Natural killer cell (primary cell): Measurements from ENCODE around the gene CXCL12. TPM values are rescaled to one million over a fixed set of nuclear protein-coding genes. Genes with fewer than 3 reads are reported as not detected.

Experiments
- ATAC-seq, 3 donors: fragments of 150-1000 bp in 2 of 3; fragments of 200-7000 bp in 1 of 3; cut with Tn5 transposase; 1 replicate in 1 of 3; 2 replicates in 2 of 3; pipeline ENCODE4 v1.10.0; 2021; ENCODE audit warnings: mild to moderate bottlenecking in 2 of 3, moderate library complexity in 2 of 3
- DNase-seq, 2 donors: peaks; one replicate each; pipeline versions ENCODE4 v3.0.0 to v3.0.0-alpha.2; 2013 to 2021; ENCODE audit warnings: mixed read lengths in 1 of 2
- H3K27ac ChIP-seq: one replicate; pipeline ENCODE4 v1.5.1; 2013; ENCODE audit warnings: mild to moderate bottlenecking, low read length
- H3K27me3 ChIP-seq: one replicate; pipeline ENCODE4 v1.6.1; 2013; ENCODE audit warnings: low read length; ENCODE audit not compliant: control insufficient read depth, insufficient read depth
- H3K36me3 ChIP-seq: one replicate; pipeline ENCODE4 v1.6.1; 2013; ENCODE audit warnings: low read length; ENCODE audit not compliant: control insufficient read depth, insufficient read depth
- H3K4me1 ChIP-seq: one replicate; pipeline ENCODE4 v1.6.1; 2013; ENCODE audit warnings: low read length; ENCODE audit not compliant: control insufficient read depth, insufficient read depth
- H3K4me3 ChIP-seq: one replicate; pipeline ENCODE4 v1.5.1; 2013; ENCODE audit warnings: low read length
- H3K9me3 ChIP-seq: one replicate; pipeline ENCODE4 v1.6.1; 2013; ENCODE audit warnings: low read length; ENCODE audit not compliant: control insufficient read depth, insufficient read depth
- H3K27ac Mint-ChIP-seq, 2 donors: one replicate each; pipeline ENCODE4 v1.8.0; 2022; ENCODE audit warnings: mild to moderate bottlenecking in 2 of 2, mixed read lengths in 2 of 2, moderate library complexity in 1 of 2
- H3K27me3 Mint-ChIP-seq, 2 donors: one replicate each; pipeline ENCODE4 v1.8.0; 2022; ENCODE audit warnings: low read depth in 2 of 2, mixed read lengths in 2 of 2
- H3K36me3 Mint-ChIP-seq: one replicate; pipeline ENCODE4 v1.8.0; 2022; ENCODE audit warnings: mixed read lengths
- H3K4me1 Mint-ChIP-seq, 2 donors: one replicate each; pipeline ENCODE4 v1.8.0; 2022; ENCODE audit warnings: mixed read lengths in 2 of 2
- H3K4me3 Mint-ChIP-seq: one replicate; pipeline ENCODE4 v1.8.0; 2022; ENCODE audit warnings: mild to moderate bottlenecking, moderate library complexity, mixed read lengths
- H3K9me3 Mint-ChIP-seq, 2 donors: one replicate each; pipeline ENCODE4 v1.8.0; 2022; ENCODE audit warnings: mixed read lengths in 2 of 2
- WGBS: methylation state at CpG from one replicate; pipeline ENCODE4 v1.1.7; 2013; ENCODE audit warnings: missing lambda C conversion rate; ENCODE audit not compliant: insufficient coverage; 5-methylcytosine and 5-hydroxymethylcytosine counted together
- intact Hi-C: fragments of 100-400 bp; cut with micrococcal nuclease; formaldehyde crosslinking; loops from one replicate; pipeline ENCODE4 v1.14.2; 2022
- total RNA-seq, 4 donors: library from RNA; stranded (reverse); fragments of 120-200 nt in 1 of 4; gene quantifications; one replicate each; pipeline versions ENCODE4 v1.2.3 to v1.2.4, GENCODE V29; 2013 to 2022
- TF ChIP-seq, protein P1 (sequence below): fragments of 200-600 bp; IDR thresholded peaks from one replicate; pipeline ENCODE4 v1.8.0; 2022; ENCODE audit warnings: antibody characterized with exemption

The CXCL12 gene
- total RNA-seq, 3 donors from 2014 or later (not counting 1 experiment from before 2014, with no cell fraction given) = not detected

DNA sequence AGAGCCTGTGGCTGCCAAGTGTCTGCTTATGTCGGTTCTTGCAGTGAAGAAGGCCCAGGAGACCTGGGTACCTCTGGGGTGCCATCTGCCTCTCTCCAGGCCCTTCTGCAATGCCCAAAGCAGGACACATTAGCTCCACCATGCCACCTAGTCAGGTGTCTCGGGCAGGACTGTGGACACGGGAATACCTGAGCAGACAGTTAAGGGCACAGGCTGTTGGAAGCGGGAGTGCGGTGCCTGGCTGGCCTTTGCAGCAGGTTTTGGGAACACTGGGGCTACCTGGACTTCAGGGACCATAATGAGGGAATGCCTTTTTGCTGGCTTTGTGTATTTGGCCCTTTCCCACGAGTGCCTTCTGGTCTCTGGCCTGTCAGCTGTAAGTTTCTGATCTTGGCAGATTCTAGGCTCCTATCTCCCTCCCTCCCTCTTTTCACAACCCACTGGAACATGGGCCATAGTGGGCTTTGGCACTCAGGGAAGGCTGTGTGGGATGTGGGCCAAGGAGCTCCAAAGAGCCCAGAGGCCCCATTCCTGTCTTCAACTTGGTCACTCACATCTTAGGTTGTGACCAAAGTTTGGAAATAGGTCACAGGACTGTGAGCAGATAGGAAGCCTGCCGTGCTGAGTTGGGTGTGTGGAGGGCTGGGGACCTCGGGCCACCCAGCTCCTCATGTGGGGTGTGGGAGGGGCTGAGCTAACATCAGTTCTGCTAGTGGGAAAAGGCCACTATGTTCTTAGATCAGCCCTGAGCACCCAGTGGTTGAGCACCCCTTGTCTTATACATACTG is 41.5 kb upstream of the CXCL12 start:
- Mint-ChIP-seq H3K27me3 (no peaks in the 10 kb centered on the region), H3K36me3 (no peaks in the 10 kb centered on the region), H3K4me3 (no peak overlapping the region), H3K4me1 (no peaks in the 10 kb centered on the region), H3K27ac (no peak overlapping the region), H3K9me3 (peaks cover 0 to 5% of the 10 kb centered on the region in 2 donors)
- TF ChIP-seq, protein P1, sequence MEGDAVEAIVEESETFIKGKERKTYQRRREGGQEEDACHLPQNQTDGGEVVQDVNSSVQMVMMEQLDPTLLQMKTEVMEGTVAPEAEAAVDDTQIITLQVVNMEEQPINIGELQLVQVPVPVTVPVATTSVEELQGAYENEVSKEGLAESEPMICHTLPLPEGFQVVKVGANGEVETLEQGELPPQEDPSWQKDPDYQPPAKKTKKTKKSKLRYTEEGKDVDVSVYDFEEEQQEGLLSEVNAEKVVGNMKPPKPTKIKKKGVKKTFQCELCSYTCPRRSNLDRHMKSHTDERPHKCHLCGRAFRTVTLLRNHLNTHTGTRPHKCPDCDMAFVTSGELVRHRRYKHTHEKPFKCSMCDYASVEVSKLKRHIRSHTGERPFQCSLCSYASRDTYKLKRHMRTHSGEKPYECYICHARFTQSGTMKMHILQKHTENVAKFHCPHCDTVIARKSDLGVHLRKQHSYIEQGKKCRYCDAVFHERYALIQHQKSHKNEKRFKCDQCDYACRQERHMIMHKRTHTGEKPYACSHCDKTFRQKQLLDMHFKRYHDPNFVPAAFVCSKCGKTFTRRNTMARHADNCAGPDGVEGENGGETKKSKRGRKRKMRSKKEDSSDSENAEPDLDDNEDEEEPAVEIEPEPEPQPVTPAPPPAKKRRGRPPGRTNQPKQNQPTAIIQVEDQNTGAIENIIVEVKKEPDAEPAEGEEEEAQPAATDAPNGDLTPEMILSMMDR = no peak
- H3K36me3 ChIP-seq = no peaks in the 10 kb centered on the region
- ATAC-seq (no peak), DNase-seq (no peak)
- no peak overlapping the region for H3K4me3 ChIP-seq
- no peaks in the 10 kb centered on the region for H3K27me3 ChIP-seq
- intact Hi-C loops = no loop called here
- H3K27ac ChIP-seq = no peak overlapping the region
- H3K9me3 ChIP-seq = no peaks in the 10 kb centered on the region
- no peaks in the 10 kb centered on the region for H3K4me1 ChIP-seq
- WGBS = 74% methylated on average over 8 of the region's 8 CpGs

DNA sequence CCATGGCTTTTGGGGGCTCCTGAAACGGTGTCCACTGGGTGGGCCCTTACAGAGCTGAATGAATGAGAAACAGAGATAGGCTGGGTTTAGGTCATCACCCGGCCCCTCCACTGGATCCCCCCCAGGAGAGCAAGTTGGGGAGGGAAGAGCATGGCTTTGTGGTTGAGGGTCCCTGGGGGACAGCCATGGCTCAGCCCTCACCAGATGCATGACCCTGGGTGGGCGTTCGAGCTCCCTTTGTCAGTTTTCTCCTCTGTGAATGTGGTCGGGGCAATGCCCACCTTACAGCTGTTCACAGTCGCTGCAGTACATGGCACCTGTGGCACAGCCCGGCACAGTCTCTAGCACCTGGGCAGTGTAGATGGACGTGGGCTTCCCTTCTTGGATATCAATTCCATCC is 40.6 kb upstream of the CXCL12 start:
- intact Hi-C loops = no loop called here

DNA sequence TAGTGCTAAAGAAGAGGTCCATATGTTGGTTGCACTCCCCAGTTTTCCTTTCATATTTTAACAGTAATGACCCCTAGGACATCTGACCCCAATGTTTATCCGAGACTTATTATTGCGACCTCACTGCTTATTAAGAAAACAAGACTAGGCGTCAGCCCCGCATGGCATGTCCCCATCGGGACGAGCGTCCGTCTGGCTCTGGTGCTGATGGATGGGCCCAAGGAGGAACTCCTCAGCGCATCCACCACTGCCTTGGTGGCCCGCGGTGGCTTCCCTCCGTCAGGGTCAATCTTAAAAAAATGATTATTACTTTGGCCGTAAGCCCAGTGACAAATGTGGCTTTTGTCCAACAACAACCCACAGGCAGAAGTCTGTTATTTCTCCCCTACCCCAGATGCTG is 40.1 kb upstream of the CXCL12 start:
- Histone ChIP-seq H3K27me3 (no peaks in the 10 kb centered on the region), H3K4me3 (no peak overlapping the region), H3K27ac (no peak overlapping the region), H3K9me3 (no peaks in the 10 kb centered on the region), H3K4me1 (no peaks in the 10 kb centered on the region), H3K36me3 (no peaks in the 10 kb centered on the region)
- no peaks in the 10 kb centered on the region for H3K36me3 Mint-ChIP-seq
- H3K9me3 Mint-ChIP-seq = no peaks in the 10 kb centered on the region
- H3K27ac Mint-ChIP-seq = no peak overlapping the region
- peaks cover 0 to 6% of the 10 kb centered on the region in 2 donors for H3K4me1 Mint-ChIP-seq
- DNase-seq = no peak
- TF ChIP-seq, protein P1 = no peak
- H3K27me3 Mint-ChIP-seq = no peaks in the 10 kb centered on the region
- ATAC-seq = no peak
- 82% methylated on average over 13 of the region's 13 CpGs for WGBS
- no peak overlapping the region for H3K4me3 Mint-ChIP-seq
- intact Hi-C loops = no loop called here

More for the DNA sequence above, 40.6 kb upstream of the CXCL12 start:
- TF ChIP-seq, protein P1 = no peak
- H3K27ac ChIP-seq = no peak overlapping the region
- no peaks in the 10 kb centered on the region for H3K9me3 ChIP-seq
- Mint-ChIP-seq H3K9me3 (no peaks in the 10 kb centered on the region), H3K4me1 (peaks cover 0 to under 1% of the 10 kb centered on the region in 2 donors), H3K4me3 (no peak overlapping the region), H3K27ac (no peak overlapping the region), H3K36me3 (no peaks in the 10 kb centered on the region), H3K27me3 (no peaks in the 10 kb centered on the region)
- no peak for DNase-seq
- H3K27me3 ChIP-seq = no peaks in the 10 kb centered on the region
- WGBS = 89% methylated on average over 8 of the region's 8 CpGs
- no peaks in the 10 kb centered on the region for H3K4me1 ChIP-seq
- H3K4me3 ChIP-seq = no peak overlapping the region
- ATAC-seq = no peak
- H3K36me3 ChIP-seq = no peaks in the 10 kb centered on the region

DNA sequence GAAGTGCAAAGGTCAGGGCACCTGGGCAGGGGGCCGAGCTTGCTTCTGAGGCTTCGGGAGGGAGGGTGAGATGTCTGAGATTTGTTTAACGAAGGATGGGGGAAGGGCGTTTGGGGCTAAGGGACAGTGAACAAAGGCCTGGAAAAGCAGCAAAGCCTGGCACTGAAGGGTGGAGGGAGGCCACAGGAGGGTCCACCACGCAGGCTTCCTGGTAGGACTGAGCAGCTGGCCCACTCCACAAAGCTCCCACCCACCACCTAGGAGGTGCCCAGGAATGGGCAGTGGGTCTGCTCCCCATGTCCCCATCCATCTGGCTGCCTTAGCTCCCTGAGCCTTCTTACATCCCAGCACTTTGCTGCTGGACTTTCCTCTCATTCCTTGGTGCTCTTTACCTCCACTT is 39.4 kb upstream of the CXCL12 start:
- intact Hi-C loops = no loop called here
- Mint-ChIP-seq H3K9me3 (no peaks in the 10 kb centered on the region), H3K36me3 (no peaks in the 10 kb centered on the region), H3K27me3 (no peaks in the 10 kb centered on the region), H3K4me3 (no peak overlapping the region), H3K4me1 (peaks cover 0 to 9% of the 10 kb centered on the region in 2 donors), H3K27ac (no peak overlapping the region)
- no peak for DNase-seq
- no peaks in the 10 kb centered on the region for H3K9me3 ChIP-seq
- H3K4me1 ChIP-seq = no peaks in the 10 kb centered on the region
- no peak overlapping the region for H3K27ac ChIP-seq
- TF ChIP-seq, protein P1 = no peak
- H3K36me3 ChIP-seq = no peaks in the 10 kb centered on the region
- H3K27me3 ChIP-seq = no peaks in the 10 kb centered on the region
- WGBS = 79% methylated on average over 5 of the region's 5 CpGs
- ATAC-seq = no peak
- H3K4me3 ChIP-seq = no peak overlapping the region
